NB4 (cell line): Measurements from ENCODE around the gene KCNQ1.

Experiments
- CTCF ChIP-seq: IDR thresholded peaks from one replicate; pipeline ENCODE4 v1.5.1; 2012; ENCODE audit warnings: low read depth, low read length
- MYC ChIP-seq: IDR thresholded peaks from 2 replicates; pipeline ENCODE4 v1.6.1; 2011; ENCODE audit warnings: low read depth, low read length
- POLR2A ChIP-seq: IDR thresholded peaks from 2 replicates; pipeline ENCODE4 v1.6.1; 2011; ENCODE audit warnings: mild to moderate bottlenecking; ENCODE audit not compliant: insufficient read length; ENCODE audit errors: extremely low read depth

- TF ChIP-seq CTCF (no peak), POLR2A (no peak), MYC (no peak)
These were observed 424.3 kb downstream of the KCNQ1 start for GRCh38 chr11:2869134-2869526.
